Frontal cortex (tissue), 4 donors: Measurements from ENCODE around the gene ASTN2. TPM values are rescaled to one million over a fixed set of nuclear protein-coding genes. Genes with fewer than 3 reads are reported as not detected.

ENCODE experiments used
- DNase-seq, 2 donors: peaks; one replicate each; pipeline ENCODE4 v3.0.0; 2012; ENCODE audit warnings: low spot score in 2 of 2
- FAIRE-seq: peaks from 2 replicates; lab custom pipeline; 2012; peaks lifted over from hg19 to GRCh38; lab: Jason Lieb, UNC
- total RNA-seq: library from RNA; depleted of rRNA; stranded (reverse); fragments of >200 nt; gene quantifications from one replicate; pipeline ENCODE4 v1.2.3, GENCODE V29; 2014
- donor health status: control.
- donor health status: control.
- donor health status: control.

Gene ASTN2
- total RNA-seq, 1 donor from 2014 or later, result 23.2 TPM

GRCh38 chr9:116589392-116590354, 825.2 kb downstream of the ASTN2 start:
- FAIRE-seq (no peak), DNase-seq (no peak)

- FAIRE-seq, result no peak
These were observed 826.9 kb downstream of the ASTN2 start for GRCh38 chr9:116587919-116588318.

GRCh38 chr9:116585896-116586295, 829.0 kb downstream of the ASTN2 start:
- no peak for FAIRE-seq

More at GRCh38 chr9:116587919-116588318, 826.9 kb downstream of the ASTN2 start:
- DNase-seq, result no peak

GRCh38 chr9:116585204-116585603, 829.7 kb downstream of the ASTN2 start:
- DNase-seq (no peak), FAIRE-seq (no peak)

More at GRCh38 chr9:116585896-116586295, 829.0 kb downstream of the ASTN2 start:
- no peak for DNase-seq

DNA sequence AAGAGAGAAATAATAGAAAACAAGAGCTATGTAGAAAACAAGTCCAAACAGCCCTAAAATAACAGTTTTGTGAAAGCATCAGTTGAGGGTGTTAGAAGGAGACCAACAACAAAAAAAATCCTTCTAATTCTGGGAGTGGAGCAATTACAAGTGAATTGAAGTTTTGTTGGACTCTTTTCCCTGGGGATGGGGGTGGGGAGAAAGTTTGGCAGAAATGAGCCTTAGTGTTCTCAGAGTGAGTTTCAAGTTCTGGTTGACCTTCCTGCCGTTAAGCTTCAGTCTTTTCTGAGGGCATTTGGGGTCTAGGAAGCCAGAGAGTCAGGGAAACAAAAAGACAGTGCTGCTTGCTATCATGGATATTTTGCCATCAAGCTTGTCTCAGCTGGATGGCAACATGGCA, 834.0 kb downstream of the ASTN2 start:
- no peak for FAIRE-seq

GRCh38 chr9:116576386-116576785, 838.5 kb downstream of the ASTN2 start:
- DNase-seq (no peak), FAIRE-seq (no peak)

More for the DNA sequence above, 834.0 kb downstream of the ASTN2 start:
- DNase-seq, result no peak

DNA sequence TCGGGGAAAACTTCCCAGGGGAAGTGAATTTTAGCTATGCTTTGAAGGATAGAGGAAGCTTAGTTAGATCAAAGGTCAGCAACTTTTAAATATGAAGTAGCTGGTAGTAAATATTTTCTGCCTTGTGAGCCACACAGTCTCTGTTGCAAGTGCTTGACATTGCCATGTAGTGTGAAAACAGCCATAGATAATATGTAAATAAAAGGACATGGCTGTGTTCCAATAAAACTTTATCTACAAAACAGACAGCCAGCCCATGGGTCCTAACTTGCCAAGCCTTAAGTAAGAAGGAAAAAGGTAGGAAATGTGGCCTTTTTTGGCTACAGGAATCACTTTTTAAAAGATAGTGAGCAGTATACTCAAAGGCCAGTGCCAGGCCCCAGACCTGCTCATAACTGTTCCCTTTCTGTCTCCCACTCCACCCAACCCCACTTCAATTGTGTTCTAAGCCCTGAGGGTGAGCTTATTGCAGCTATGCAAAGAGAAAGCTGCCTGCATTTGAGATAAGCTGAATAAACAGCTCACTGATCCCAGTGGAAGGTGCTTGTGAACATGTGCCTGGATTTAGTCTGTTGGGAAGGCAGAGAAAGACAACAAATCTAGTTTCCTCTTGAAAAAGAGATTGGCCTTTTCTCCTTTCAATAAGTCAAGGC, 840.7 kb downstream of the ASTN2 start:
- FAIRE-seq (no peak), DNase-seq (no peak)

DNA sequence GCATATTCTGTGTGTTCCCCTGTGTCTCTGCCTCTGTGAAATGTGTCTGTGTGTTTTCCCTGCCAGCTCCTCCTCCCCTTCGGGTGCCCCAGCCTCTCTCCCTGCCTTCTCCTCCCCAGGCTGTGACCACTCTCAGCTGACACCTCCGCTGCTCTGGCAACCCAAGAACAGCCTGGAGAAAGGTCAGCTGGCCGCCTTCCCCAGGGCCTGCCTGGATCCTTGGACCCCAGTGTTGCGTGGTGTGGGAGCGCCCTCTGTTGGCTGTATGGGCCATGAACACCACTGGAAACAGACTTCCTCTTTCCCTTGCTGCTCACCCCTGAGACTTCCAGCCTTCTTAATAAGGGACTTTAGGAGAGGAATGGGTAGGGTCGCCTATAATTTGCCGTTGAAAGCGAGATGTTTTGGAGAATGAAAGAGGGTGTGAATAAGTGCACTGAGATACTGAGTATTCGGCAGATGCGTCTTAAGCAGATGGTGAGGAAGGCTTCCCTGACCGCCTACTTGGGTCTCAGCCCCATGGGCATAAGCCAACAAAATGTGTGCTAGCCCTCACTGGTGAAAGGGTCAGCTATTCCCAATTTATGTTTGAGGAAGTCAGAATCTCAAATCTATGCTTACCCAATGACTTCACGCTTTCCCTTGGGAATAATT, 842.6 kb downstream of the ASTN2 start:
- FAIRE-seq (no peak), DNase-seq (peak; percentile 16 to 69)

- DNase-seq (no peak), FAIRE-seq (no peak)
These were observed 845.7 kb downstream of the ASTN2 start for GRCh38 chr9:116569111-116569510.

GRCh38 chr9:116566677-116567488, 848.0 kb downstream of the ASTN2 start:
- DNase-seq, result no peak
- FAIRE-seq, result no peak

DNA sequence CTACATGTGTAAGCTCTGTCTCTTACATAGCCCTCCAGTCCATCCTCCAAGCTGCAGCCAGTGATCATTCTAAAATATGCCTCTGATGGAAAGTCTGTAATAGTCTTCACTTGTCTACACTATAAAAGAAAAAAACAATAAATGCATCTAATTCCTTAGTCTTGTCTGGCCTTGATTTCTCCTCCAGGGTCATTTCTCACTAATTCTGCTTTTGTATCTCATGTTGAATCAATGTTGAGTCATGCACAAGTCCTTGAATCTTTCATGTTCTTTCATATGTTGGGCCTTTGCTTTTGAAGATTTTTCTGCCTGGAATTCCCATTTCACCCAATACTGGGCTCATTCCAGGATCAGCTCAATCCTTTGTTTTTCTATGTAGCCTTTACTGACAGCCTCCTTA, 848.9 kb downstream of the ASTN2 start:
- FAIRE-seq, result no peak
- DNase-seq, result no peak

- FAIRE-seq, result no peak
- no peak for DNase-seq
These were observed 850.5 kb downstream of the ASTN2 start for GRCh38 chr9:116564266-116564793.

DNA sequence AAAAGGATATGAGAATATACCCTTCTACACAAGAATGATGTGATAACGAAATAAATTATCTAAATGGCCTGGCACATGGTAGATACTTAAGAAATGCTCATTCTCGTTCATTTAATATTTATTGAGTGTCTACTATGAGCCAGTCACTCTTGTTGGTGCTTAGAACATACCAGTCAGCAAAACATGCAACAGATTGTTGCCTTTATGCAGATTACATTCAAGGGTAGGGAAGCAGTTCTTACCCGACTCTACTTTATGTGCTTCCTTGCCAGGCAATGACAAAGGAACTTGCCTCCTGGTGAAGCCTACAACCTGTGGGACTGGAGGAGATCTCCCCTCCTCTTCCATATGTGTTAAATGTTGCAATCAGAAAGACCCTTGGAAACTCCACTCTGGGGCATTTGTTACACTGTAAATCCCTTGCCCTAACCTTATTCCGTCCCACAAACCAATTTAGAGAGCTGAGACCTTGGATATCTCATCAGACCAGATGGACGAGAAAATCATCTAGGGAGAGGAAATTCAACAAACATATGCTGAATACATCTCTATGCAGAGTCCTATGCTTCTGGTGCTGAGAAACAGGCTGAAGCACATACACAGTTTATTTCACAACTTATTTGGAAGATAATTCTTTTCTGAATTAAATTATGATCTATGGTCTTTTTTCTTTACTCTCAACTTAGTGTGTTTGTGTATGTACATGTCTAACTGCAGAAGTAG, 855.9 kb downstream of the ASTN2 start:
- FAIRE-seq, result no peak

GRCh38 chr9:116558035-116558434, 856.8 kb downstream of the ASTN2 start:
- FAIRE-seq (no peak), DNase-seq (no peak)

More for the DNA sequence above, 855.9 kb downstream of the ASTN2 start:
- no peak for DNase-seq

GRCh38 chr9:116555556-116556155, 859.2 kb downstream of the ASTN2 start:
- no peak for FAIRE-seq
- DNase-seq, result no peak

DNA sequence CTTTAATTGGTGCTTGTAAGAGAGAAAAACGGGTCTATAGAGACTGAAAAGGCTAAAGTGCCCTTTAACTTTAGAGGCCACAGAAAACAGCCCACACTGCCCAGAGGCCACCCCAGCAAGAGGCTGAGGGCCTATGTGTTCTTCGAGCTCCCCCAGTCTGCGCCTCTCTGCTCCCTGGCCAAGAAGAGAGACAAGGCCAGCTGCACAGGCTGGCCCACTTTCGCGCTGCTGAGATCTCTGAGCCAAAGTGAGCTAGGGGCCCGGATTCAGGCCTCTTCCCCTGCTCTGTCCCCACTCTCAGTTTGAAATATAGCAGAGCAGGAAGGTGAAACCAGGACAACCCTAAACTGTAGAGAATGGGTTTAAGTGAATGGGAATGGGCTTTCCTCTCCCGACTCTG, 859.7 kb downstream of the ASTN2 start:
- FAIRE-seq (no peak), DNase-seq (no peak)

DNA sequence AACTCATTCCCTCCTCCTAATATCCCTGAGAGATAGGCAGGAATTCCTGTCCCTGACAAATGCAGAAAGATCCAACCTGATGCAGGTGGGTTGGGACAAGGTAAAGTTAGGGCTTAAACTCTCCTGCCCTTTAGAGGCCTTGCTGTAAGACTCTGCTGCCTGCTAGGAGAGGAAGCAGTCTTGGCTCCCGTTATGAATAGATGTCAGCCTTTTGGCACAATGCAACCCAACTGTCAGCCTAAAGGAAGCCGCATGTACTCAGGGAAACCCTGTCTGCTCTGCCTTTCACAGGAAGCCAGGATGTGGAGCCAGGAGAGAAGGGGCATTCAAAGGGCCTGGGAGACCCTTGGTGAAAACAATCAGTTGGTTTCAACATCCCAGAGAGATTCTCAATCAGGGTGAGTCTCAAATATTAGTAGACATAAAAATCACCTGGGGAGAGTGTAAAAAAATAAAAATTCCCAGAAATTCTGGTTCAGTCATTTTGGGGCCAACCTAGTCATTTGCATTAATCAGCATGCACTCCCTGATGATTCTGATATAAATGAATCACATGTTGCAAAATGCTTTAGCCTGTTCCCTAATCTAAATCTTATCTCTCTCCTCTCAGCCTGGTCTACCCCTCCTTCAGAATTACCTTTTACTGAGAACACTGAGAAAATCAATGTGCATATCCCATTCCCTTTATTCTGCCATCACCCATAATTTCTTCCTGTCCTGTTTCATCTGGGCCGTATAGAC, 864.0 kb downstream of the ASTN2 start:
- FAIRE-seq, result no peak
- DNase-seq, result no peak
